ENCODE results near the gene CA11. TPM values are rescaled to one million over a fixed set of nuclear protein-coding genes. Genes with fewer than 3 reads are reported as not detected.

The CA11 gene
- total and polyA plus RNA-seq, 9 of the 15 experiments (the other 6 are each of a cell fraction or from before 2014, with no cell fraction given), result 2.9 to 19.9 (median 8.3) TPM

- Histone ChIP-seq H3K4me1 (replicated peaks in 1 of 2; ENCODE audit: control insufficient read depth in 2 of 2, insufficient read depth in 2 of 2, low read length in 2 of 2) (peaks cover 18 to 47% of the 10 kb centered on the region in 2 experiments; a peak in 4 of 5 replicates), H3K79me2 (ENCODE audit: control insufficient read depth, insufficient read depth, low read length) (no peaks in the 10 kb centered on the region), H3K27ac (ENCODE audit: extremely low read depth, low read depth, low read length) (no peak overlapping the region; the same call in 2 of the 3 replicates), H3K9ac (ENCODE audit: insufficient read depth in 1 of 2, low read depth in 2 of 2, low read length in 2 of 2) (peak overlapping the region in 1 of 2 experiments; percentile 87; a peak in 2 of 4 replicates), H4K20me1 (replicated peaks; ENCODE audit: control insufficient read depth, insufficient read depth, low read length) (no peaks in the 10 kb centered on the region), H3K4me2 (ENCODE audit: insufficient read depth, low read length) (peak overlapping the region; percentile 84), H3K27me3 (ENCODE audit: control insufficient read depth in 2 of 2, insufficient read depth in 2 of 2, low read length in 2 of 2) (no peaks in the 10 kb centered on the region), H2AFZ (ENCODE audit: low read depth, low read length) (peak overlapping the region; percentile 95), H3K36me3 (ENCODE audit: control insufficient read depth, insufficient read depth, low read length) (no peaks in the 10 kb centered on the region), H3K9me3 (replicated peaks; ENCODE audit: control insufficient read depth, insufficient read depth, low read depth, low read length) (no peaks in the 10 kb centered on the region), H3K4me3 (peak overlapping the region; percentile 56), H3K9me1 (ENCODE audit: control insufficient read depth, insufficient read depth, low read length) (no peaks in the 10 kb centered on the region)
- FAIRE-seq (peak; percentile 72), ATAC-seq (no peak), DNase-seq (ENCODE audit: extremely low read depth in 1 of 4, low spot score in 3 of 4) (peak in 1 of 4 experiments; percentile 95)
- CTCF ChIA-PET (ENCODE audit: low intra/inter-chr PET ratio), result interaction anchor here (1.0 to 2.2 kb wide), 4 partner anchors 92 to 196 kb away, joined by 3 to 16 read pairs (median 5); no protein-coding TSS in a partner anchor
- in situ Hi-C loops (cut with MboI), result loop anchor here (5.0 to 10.0 kb wide), 3 partner anchors 96 to 328 kb away; partner anchors contain the start of gene RASIP1
- POLR2A ChIA-PET, result interaction anchor here (0.6 kb wide), 1 partner anchor 716 kb away, joined by 3 read pairs; no protein-coding TSS in a partner anchor
- 21% methylated on average over 3 of the region's 10 CpGs for WGBS (ENCODE audit: insufficient coverage, low coverage, missing lambda C conversion rate)
- BruUV-seq (replicated peaks), result no TSS peak
- intact Hi-C loops (cut with micrococcal nuclease), result loop anchor here (1.0 to 5.0 kb wide), 3 partner anchors 91 to 188 kb away; no protein-coding TSS in a partner anchor
- TF ChIP-seq ELF4 (CRISPR knock-in tag; IDR thresholded peaks at IDR 0.05) (peak; percentile 57; the same call in 1 of the 2 replicates), ARID3A (IDR thresholded peaks at IDR 0.05; ENCODE audit: borderline replicate concordance, low read depth, low read length) (no peak), KDM4B (IDR thresholded peaks at IDR 0.05; ENCODE audit: borderline replicate concordance in 2 of 2, low read depth in 1 of 2) (0 out of 4 replicates have a peak, but pooled peaks of 1 of the 2 experiments have one; percentile 51), HOXB6 (CRISPR knock-in tag; IDR thresholded peaks at IDR 0.05; ENCODE audit: borderline replicate concordance) (no peak), ZNF3 (CRISPR knock-in tag; IDR thresholded peaks at IDR 0.05) (no peak), HNRNPH1 (optimal IDR thresholded peaks at IDR 0.05; ENCODE audit: low read depth, low read length) (no peak), ADNP (tag; IDR thresholded peaks at IDR 0.05) (no peak), CTBP1 (IDR thresholded peaks at IDR 0.05; ENCODE audit: borderline replicate concordance) (no peak), JUN (IDR thresholded peaks at IDR 0.05; ENCODE audit: borderline replicate concordance, low read depth, low read length) (no peak), JUN (CRISPR knock-in tag; IDR thresholded peaks at IDR 0.05; ENCODE audit: borderline replicate concordance) (no peak), MEIS2 (IDR thresholded peaks at IDR 0.05; ENCODE audit: partially characterized antibody) (no peak), CC2D1A (IDR thresholded peaks at IDR 0.05) (0 out of 2 replicates have a peak, but pooled peaks have one; percentile 73), BRD9 (IDR thresholded peaks at IDR 0.05; ENCODE audit: low read depth, partially characterized antibody) (peak; percentile 23), ZNF589 (CRISPR knock-in tag; IDR thresholded peaks at IDR 0.05; ENCODE audit: low read depth) (no peak), HIVEP1 (CRISPR knock-in tag; IDR thresholded peaks at IDR 0.05) (no peak), MEF2A (IDR thresholded peaks at IDR 0.05; ENCODE audit: control insufficient read depth, low read depth, low read length) (no peak), CHD1 (IDR thresholded peaks at IDR 0.05; ENCODE audit: low read length) (no peak), CREM (IDR thresholded peaks at IDR 0.05; ENCODE audit: low read depth) (peak; percentile 72), RB1 (IDR thresholded peaks at IDR 0.05; ENCODE audit: low read depth) (0 out of 2 replicates have a peak, but pooled peaks have one; percentile 34), ZNF324 (CRISPR knock-in tag; IDR thresholded peaks at IDR 0.05) (no peak), CREB3 (tag; conservative IDR thresholded peaks at IDR 0.05; ENCODE audit: low read depth) (no peak), ZSCAN32 (CRISPR knock-in tag; IDR thresholded peaks at IDR 0.05) (no peak)
These were observed 782 bp upstream of the CA11 start for GRCh38 chr19:48646722-48647216.

Measured in K562 (cell line).